NCI-H2171 treated with DMSO at 0.1 percent for 48 hours (cell line): Measurements from ENCODE around the gene TNFRSF12A.

Source experiments
- DNase-seq: peaks from one replicate; lab custom pipeline; 2025; lab: John Stamatoyannopoulos, UW

The TNFRSF12A gene

GRCh38 chr16:3012828-3013420 is 7.2 kb upstream of the TNFRSF12A start, which contains the start of gene CLDN9:
Gene CLDN9, plus strand, starts transcription at chr16:3012923. Its CDS starts 440 bp downstream, at chr16:3013363.
- peak; percentile 94 for DNase-seq

- DNase-seq, result no peak
Measured at GRCh38 chr16:3013491-3013951, 6.6 kb upstream of the TNFRSF12A start.

- DNase-seq, result no peak
Measured at GRCh38 chr16:3013998-3014690, 6.0 kb upstream of the TNFRSF12A start.

GRCh38 chr16:3014971-3015370 is 5.2 kb upstream of the TNFRSF12A start:
- no peak for DNase-seq

GRCh38 chr16:3015865-3016521 is 4.2 kb upstream of the TNFRSF12A start:
- no peak for DNase-seq

- DNase-seq, result no peak
Measured at GRCh38 chr16:3017344-3017743, 2.8 kb upstream of the TNFRSF12A start.

GRCh38 chr16:3017794-3018506 is 2.2 kb upstream of the TNFRSF12A start, which contains the start of gene CLDN6:
Gene CLDN6, minus strand, starts transcription at chr16:3018183. Its CDS starts 2,162 bp downstream, at chr16:3016021.
- DNase-seq, result no peak

GRCh38 chr16:3019594-3020246 is 448 bp upstream of the TNFRSF12A start:
- no peak for DNase-seq

GRCh38 chr16:3020604-3021448 is 658 bp downstream of the TNFRSF12A start:
- DNase-seq, result no peak

GRCh38 chr16:3021449-3022207 is 1.5 kb downstream of the TNFRSF12A start:
- peak; percentile 67 for DNase-seq

- DNase-seq, result peak; percentile 32
Measured at GRCh38 chr16:3022208-3022683, 2.1 kb downstream of the TNFRSF12A start.

- DNase-seq, result peak; percentile 14
Measured at GRCh38 chr16:3022684-3023414, 2.7 kb downstream of the TNFRSF12A start.

- peak; percentile 80 for DNase-seq
Measured at GRCh38 chr16:3023415-3023668, 3.2 kb downstream of the TNFRSF12A start.

- peak; percentile 98 for DNase-seq
Measured at GRCh38 chr16:3023669-3024478, 3.7 kb downstream of the TNFRSF12A start, which contains the start of the genes HCFC1R1 and THOC6. Gene HCFC1R1, minus strand, starts transcription at chr16:3023942. Its CDS starts 1 bp downstream, at chr16:3023941. Gene THOC6, plus strand, starts transcription at chr16:3024035. Its CDS starts 292 bp downstream, at chr16:3024327.

- no peak for DNase-seq
Measured at GRCh38 chr16:3025032-3026002, 5.1 kb downstream of the TNFRSF12A start.

- no peak for DNase-seq
Measured at GRCh38 chr16:3026003-3026378, 5.8 kb downstream of the TNFRSF12A start.
